SU-DHL-6 (cell line): ENCODE results near the gene NEB.

ENCODE experiments used
- H2AFZ ChIP-seq: fragments of 200-600 bp; sonication (generic); 2 replicates; pipeline ENCODE4 v1.6.1; 2014; ENCODE audit warnings: low read depth, mild to moderate bottlenecking, moderate library complexity, mixed read lengths, antibody characterized with exemption, low read length; ENCODE audit not compliant: severe bottlenecking
- H3F3A ChIP-seq: fragments of 200-600 bp; shearing (Covaris generic); 2 replicates; pipeline ENCODE4 v1.6.0; 2016; ENCODE audit warnings: antibody characterized with exemption, mild to moderate bottlenecking; ENCODE audit not compliant: insufficient read depth
- H3K27ac ChIP-seq: fragments of 200-600 bp; sonication (generic); 2 replicates; pipeline ENCODE4 v1.5.1; 2016; ENCODE audit warnings: low read depth, mild to moderate bottlenecking, low read length, moderate library complexity, mixed read lengths
- H3K27me3 ChIP-seq: fragments of 200-600 bp; sonication (generic), shearing (Covaris generic); 2 replicates; pipeline ENCODE4 v1.6.0; 2014; ENCODE audit warnings: mild to moderate bottlenecking, low read length
- H3K36me3 ChIP-seq: fragments of 200-600 bp; sonication (generic); 2 replicates; pipeline ENCODE4 v1.6.1; 2014; ENCODE audit warnings: mild to moderate bottlenecking, low read length, mixed read lengths
- H3K4me2 ChIP-seq: fragments of 300-600, 200-600 bp; shearing (Covaris generic), sonication (generic); 2 replicates; pipeline ENCODE4 v1.6.0; 2014; ENCODE audit warnings: low read length, low read depth, mild to moderate bottlenecking; ENCODE audit not compliant: poor library complexity, severe bottlenecking
- H3K4me3 ChIP-seq: fragments of 200-600 bp; sonication (generic); 2 replicates; pipeline ENCODE4 v1.5.1; 2014; ENCODE audit warnings: antibody characterized with exemption, low read length, mild to moderate bottlenecking, mixed read lengths; ENCODE audit not compliant: insufficient read depth, poor library complexity, severe bottlenecking
- H3K79me2 ChIP-seq: fragments of 200-600 bp; sonication (generic); 2 replicates; pipeline ENCODE4 v1.6.1; 2014; ENCODE audit warnings: mild to moderate bottlenecking, low read length, moderate library complexity; ENCODE audit not compliant: insufficient read depth
- H3K9ac ChIP-seq: fragments of 200-600 bp; sonication (generic); 2 replicates; pipeline ENCODE4 v1.7.0; 2014; ENCODE audit warnings: mild to moderate bottlenecking, low read length
- H3K9me2 ChIP-seq: fragments of 200-600 bp; sonication (generic); replicated peaks from 2 replicates; pipeline ENCODE4 v1.6.1; 2014; ENCODE audit warnings: low read length; ENCODE audit not compliant: insufficient read depth
- H3K9me3 ChIP-seq: fragments of 200-600 bp; sonication (generic); 2 replicates; pipeline ENCODE4 v1.6.1; 2014; ENCODE audit warnings: low read length, mixed read lengths; ENCODE audit not compliant: insufficient read depth
- H4K20me1 ChIP-seq: fragments of 200-600 bp; sonication (generic); 2 replicates; pipeline ENCODE4 v1.6.1; 2014; ENCODE audit warnings: low read depth, mild to moderate bottlenecking, antibody characterized with exemption, low read length, moderate library complexity, mixed read lengths
- EZH2phosphoT487 ChIP-seq: fragments of 200-600 bp; sonication (generic), shearing (Covaris generic); conservative IDR thresholded peaks from 2 replicates; pipeline ENCODE4 v1.6.1; 2018; ENCODE audit warnings: mild to moderate bottlenecking, antibody characterized with exemption, low read length, moderate library complexity, mixed read lengths
- TF ChIP-seq, protein P1 (sequence below): fragments of 200-600 bp; sonication (generic); IDR thresholded peaks from one replicate; pipeline ENCODE4 v1.5.1; 2017; ENCODE audit warnings: antibody characterized with exemption, mild to moderate bottlenecking, low read length, moderate library complexity; ENCODE audit not compliant: insufficient read depth, poor library complexity, severe bottlenecking

Gene NEB

DNA sequence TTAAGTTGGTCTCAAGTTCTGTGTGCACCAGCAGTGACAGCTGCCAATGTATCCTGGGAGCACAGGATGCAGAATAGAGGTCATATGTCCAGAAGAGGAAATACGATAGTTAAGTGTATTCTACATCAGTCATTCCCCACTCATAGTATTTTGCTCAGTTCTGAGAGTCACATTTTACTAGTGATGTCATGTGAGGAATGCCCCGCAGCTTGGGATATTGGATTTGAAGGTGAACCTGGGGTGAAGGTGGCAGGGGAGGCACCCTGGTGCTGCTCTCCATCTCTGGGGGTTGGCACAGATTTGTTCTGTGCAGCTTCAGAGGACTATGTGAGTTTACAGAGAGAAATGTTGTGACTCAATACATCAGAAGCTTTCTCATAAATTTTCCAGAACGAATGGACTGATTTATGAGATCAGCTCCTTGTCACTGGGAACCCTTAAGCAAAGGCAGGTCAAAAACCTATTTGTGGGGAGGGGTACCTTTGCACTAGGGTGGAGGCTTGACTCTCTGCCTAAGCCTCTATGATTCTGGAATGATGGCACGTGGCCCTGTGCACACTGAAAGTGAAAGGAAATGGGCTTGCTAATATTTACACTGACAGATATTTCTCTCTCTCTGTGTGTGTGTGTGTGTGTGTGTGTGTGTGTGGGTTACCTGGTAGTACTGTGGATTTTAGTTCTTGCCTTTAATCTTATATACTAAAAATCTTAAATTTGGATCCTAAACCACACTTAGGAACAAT is 95.9 kb downstream of the NEB start:
- Histone ChIP-seq H3K27ac (no peak overlapping the region), H3K9ac (no peak overlapping the region), H3K9me3 (no peaks in the 10 kb centered on the region), H3K4me3 (no peak overlapping the region), H3K36me3 (no peaks in the 10 kb centered on the region), H3K79me2 (no peaks in the 10 kb centered on the region), H3K9me2 (no peaks in the 10 kb centered on the region), H3K27me3 (no peaks in the 10 kb centered on the region), H2AFZ (no peak overlapping the region), H3K4me2 (peak overlapping the region; percentile 18), H4K20me1 (no peaks in the 10 kb centered on the region), H3F3A (no peaks in the 10 kb centered on the region)
- TF ChIP-seq EZH2phosphoT487 = no peak
- TF ChIP-seq, protein P1, sequence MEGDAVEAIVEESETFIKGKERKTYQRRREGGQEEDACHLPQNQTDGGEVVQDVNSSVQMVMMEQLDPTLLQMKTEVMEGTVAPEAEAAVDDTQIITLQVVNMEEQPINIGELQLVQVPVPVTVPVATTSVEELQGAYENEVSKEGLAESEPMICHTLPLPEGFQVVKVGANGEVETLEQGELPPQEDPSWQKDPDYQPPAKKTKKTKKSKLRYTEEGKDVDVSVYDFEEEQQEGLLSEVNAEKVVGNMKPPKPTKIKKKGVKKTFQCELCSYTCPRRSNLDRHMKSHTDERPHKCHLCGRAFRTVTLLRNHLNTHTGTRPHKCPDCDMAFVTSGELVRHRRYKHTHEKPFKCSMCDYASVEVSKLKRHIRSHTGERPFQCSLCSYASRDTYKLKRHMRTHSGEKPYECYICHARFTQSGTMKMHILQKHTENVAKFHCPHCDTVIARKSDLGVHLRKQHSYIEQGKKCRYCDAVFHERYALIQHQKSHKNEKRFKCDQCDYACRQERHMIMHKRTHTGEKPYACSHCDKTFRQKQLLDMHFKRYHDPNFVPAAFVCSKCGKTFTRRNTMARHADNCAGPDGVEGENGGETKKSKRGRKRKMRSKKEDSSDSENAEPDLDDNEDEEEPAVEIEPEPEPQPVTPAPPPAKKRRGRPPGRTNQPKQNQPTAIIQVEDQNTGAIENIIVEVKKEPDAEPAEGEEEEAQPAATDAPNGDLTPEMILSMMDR = no peak

DNA sequence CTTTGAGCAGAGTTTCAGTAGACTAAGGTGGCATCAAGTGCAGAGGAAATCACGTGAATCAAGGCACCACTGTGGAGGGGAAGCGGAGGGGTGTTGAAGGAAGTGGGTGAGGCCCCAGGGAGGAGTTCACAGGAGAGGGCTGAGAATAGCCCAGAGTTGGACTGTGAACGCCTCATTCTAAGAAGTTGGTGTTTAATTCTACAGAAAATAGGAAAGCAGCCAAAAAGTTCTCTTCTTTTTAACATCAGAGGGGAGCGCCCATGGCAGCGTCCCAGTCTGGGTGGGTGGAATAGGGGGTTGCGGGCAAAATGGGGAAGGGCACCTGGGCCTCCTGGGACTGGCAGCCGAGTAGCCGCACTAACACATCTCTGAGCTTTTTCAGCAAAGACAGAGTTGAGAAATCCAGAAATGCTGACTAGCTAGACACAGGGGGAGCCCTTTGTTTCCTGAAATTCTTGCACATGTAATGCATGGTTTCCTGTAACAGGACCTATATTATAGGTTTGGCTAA is 97.0 kb downstream of the NEB start:
- Histone ChIP-seq H4K20me1 (no peaks in the 10 kb centered on the region), H3K79me2 (no peaks in the 10 kb centered on the region), H3K4me2 (no peak overlapping the region), H3K4me3 (no peak overlapping the region), H3K36me3 (no peaks in the 10 kb centered on the region), H3K27ac (no peak overlapping the region), H3F3A (no peaks in the 10 kb centered on the region), H3K9me2 (no peaks in the 10 kb centered on the region), H3K9me3 (no peaks in the 10 kb centered on the region), H2AFZ (no peak overlapping the region), H3K9ac (no peak overlapping the region), H3K27me3 (no peaks in the 10 kb centered on the region)
- TF ChIP-seq EZH2phosphoT487 = no peak
- TF ChIP-seq, protein P1 = no peak

DNA sequence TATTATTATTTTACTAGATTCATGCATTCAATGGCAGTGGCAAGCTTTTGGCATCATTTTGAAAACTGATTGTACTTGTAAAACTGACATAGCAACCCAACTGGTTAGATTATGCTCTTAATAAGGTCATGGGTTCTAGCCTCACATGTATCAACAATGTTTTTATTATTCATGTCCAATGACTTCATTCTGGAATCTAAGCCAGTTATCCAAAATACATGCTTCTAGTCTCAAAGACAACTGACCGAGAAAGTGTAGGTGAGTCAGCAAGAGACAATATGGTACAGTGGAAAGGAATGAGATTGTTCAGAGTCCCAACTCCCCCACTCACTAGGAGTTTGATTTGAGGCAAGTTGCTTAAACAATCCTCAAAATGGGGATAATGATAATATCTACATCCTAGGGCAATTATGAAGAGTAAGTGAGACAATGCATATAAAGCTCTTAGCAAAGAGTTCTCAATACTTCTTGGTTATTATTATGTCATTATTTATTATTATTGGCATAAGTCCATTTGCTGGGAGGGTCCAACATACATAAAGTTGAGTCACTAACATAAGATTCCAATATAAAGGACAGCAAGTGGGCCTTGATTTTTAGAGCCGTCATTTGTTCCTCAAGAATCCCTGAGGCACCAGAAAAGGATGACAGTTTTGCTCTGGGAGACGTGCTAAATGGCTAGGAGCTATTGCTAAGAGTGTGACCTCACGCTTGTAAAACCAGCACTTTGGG is 99.4 kb downstream of the NEB start:
- no peak overlapping the region for H2AFZ ChIP-seq
- TF ChIP-seq, protein P1 = no peak
- TF ChIP-seq EZH2phosphoT487 = no peak

More for the DNA sequence above, 99.4 kb downstream of the NEB start:
- Histone ChIP-seq H3K9me3 (no peaks in the 10 kb centered on the region), H3K4me2 (no peak overlapping the region), H3K79me2 (no peaks in the 10 kb centered on the region), H3K9ac (no peak overlapping the region), H3K27ac (no peak overlapping the region), H3K36me3 (no peaks in the 10 kb centered on the region), H3K27me3 (no peaks in the 10 kb centered on the region), H4K20me1 (no peaks in the 10 kb centered on the region), H3K9me2 (no peaks in the 10 kb centered on the region), H3F3A (no peaks in the 10 kb centered on the region), H3K4me3 (no peak overlapping the region)
